H1 (cell line): ENCODE results near the gene ACBD5. TPM values are rescaled to one million over a fixed set of nuclear protein-coding genes. Genes with fewer than 3 reads are reported as not detected.

Source experiments
- CTCF ChIA-PET: fragments of 300-600 bp; sonication (Branson Sonifier 250); formaldehyde crosslinking; loops from one replicate; lab custom pipeline; 2021; ENCODE audit not compliant: partially characterized antibody; lab: Charles Lee
- POLR2A ChIA-PET: fragments of 300-600 bp; sonication (Branson Sonifier 250); formaldehyde crosslinking; loops from one replicate; lab custom pipeline; 2021; ENCODE audit warnings: inconsistent platforms; ENCODE audit not compliant: partially characterized antibody; lab: Charles Lee
- DNase-seq, 2 experiments: peaks; one replicate each; pipeline versions ENCODE4 v3.0.0 to v3.0.0-alpha.2; 2010 to 2022; ENCODE audit warnings: low spot score in 2 of 2, low read depth in 1 of 2, mixed read lengths in 1 of 2
- FAIRE-seq: peaks from 2 replicates; lab custom pipeline; 2011; peaks lifted over from hg19 to GRCh38; lab: Jason Lieb, UNC
- H2AFZ ChIP-seq: 2 replicates; pipeline ENCODE4 v1.8.1; 2012; ENCODE audit warnings: low read length, inconsistent platforms
- H2AK5ac ChIP-seq: 2 replicates; pipeline ENCODE4 v1.6.1; 2013; ENCODE audit warnings: low read depth, low read length
- H2BK120ac ChIP-seq: replicated peaks from 2 replicates; pipeline ENCODE3; 2013; ENCODE audit warnings: low read depth, low read length, inconsistent platforms
- H2BK12ac ChIP-seq: 2 replicates; pipeline ENCODE4 v1.6.1; 2013; ENCODE audit warnings: low read depth, low read length
- H2BK15ac ChIP-seq: 2 replicates; pipeline ENCODE4 v1.6.1; 2013; ENCODE audit warnings: low read length
- H2BK20ac ChIP-seq: 2 replicates; pipeline ENCODE4 v1.6.1; 2013; ENCODE audit warnings: low read length
- H2BK5ac ChIP-seq: 2 replicates; pipeline ENCODE4 v1.6.1; 2013; ENCODE audit warnings: low read depth, low read length
- H3K14ac ChIP-seq: 2 replicates; pipeline ENCODE4 v1.6.1; 2013; ENCODE audit warnings: inconsistent platforms; ENCODE audit not compliant: insufficient read length
- H3K18ac ChIP-seq: 2 replicates; pipeline ENCODE4 v1.6.1; 2013; ENCODE audit warnings: low read length; ENCODE audit errors: extremely low read depth
- H3K23ac ChIP-seq: 2 replicates; pipeline ENCODE4 v1.6.1; 2013; ENCODE audit warnings: inconsistent platforms; ENCODE audit not compliant: insufficient read length
- H3K23me2 ChIP-seq: 2 replicates; pipeline ENCODE4 v1.6.1; 2013; ENCODE audit warnings: low read depth, low read length
- H3K27ac ChIP-seq: 2 replicates; pipeline ENCODE4 v1.6.1; 2011; ENCODE audit warnings: low read depth, low read length, inconsistent platforms
- H3K27me3 ChIP-seq, 4 experiments: replicated peaks in 1 of 4; 1 replicate in 1 of 4; 2 replicates in 3 of 4; pipeline versions ENCODE4 v1.6.1 to v1.8.1; 2011 to 2013; ENCODE audit warnings: low read length in 3 of 4, mild to moderate bottlenecking in 3 of 4, inconsistent platforms in 2 of 4, mixed read lengths in 2 of 4, moderate library complexity in 1 of 4; ENCODE audit not compliant: control insufficient read depth in 3 of 4, insufficient read depth in 3 of 4; ENCODE audit errors: extremely low read depth in 1 of 4
- H3K36me3 ChIP-seq, 4 experiments: 2 replicates each; pipeline versions ENCODE4 v1.6.1 to v1.8.1; 2011 to 2013; ENCODE audit warnings: mild to moderate bottlenecking in 4 of 4, low read length in 3 of 4, moderate library complexity in 2 of 4, control low read depth in 1 of 4, inconsistent platforms in 1 of 4; ENCODE audit not compliant: insufficient read depth in 4 of 4, control insufficient read depth in 2 of 4
- H3K4ac ChIP-seq: replicated peaks from 2 replicates; pipeline ENCODE3; 2013; ENCODE audit warnings: low read length, low read depth, mixed read lengths, inconsistent platforms; ENCODE audit not compliant: insufficient read length
- H3K4me1 ChIP-seq, 4 experiments: replicated peaks in 1 of 4; 1 replicate in 1 of 4; 2 replicates in 3 of 4; pipeline versions ENCODE4 v1.6.1 to v1.8.1; 2011 to 2013; ENCODE audit warnings: low read length in 3 of 4, inconsistent platforms in 2 of 4, mixed read lengths in 1 of 4; ENCODE audit not compliant: insufficient read depth in 4 of 4, control insufficient read depth in 3 of 4
- H3K4me2 ChIP-seq, 2 experiments: 2 replicates each; pipeline versions ENCODE4 v1.6.1 to v1.8.1; 2011 to 2013; ENCODE audit warnings: low read depth in 2 of 2, low read length in 2 of 2, control low read depth in 1 of 2, inconsistent platforms in 1 of 2, mild to moderate bottlenecking in 1 of 2; ENCODE audit not compliant: insufficient read depth in 1 of 2
- H3K4me3 ChIP-seq, 4 experiments: fragments of 200-600, 300-600 bp in 1 of 4; sonication (generic), shearing (Covaris generic), sonication (Bioruptor Twin) in 1 of 4; 2 replicates each; pipeline versions ENCODE4 v1.5.1 to v1.8.1; 2011 to 2016; ENCODE audit warnings: low read length in 4 of 4, low read depth in 3 of 4, control low read depth in 2 of 4, inconsistent platforms in 2 of 4, mild to moderate bottlenecking in 2 of 4, mixed read lengths in 1 of 4, moderate library complexity in 1 of 4; ENCODE audit not compliant: insufficient read depth in 2 of 4; ENCODE audit errors: extremely low read depth in 1 of 4
- H3K56ac ChIP-seq: replicated peaks from 2 replicates; pipeline ENCODE3; 2013; ENCODE audit warnings: low read depth, mild to moderate bottlenecking, mixed read lengths, low read length, inconsistent platforms; ENCODE audit not compliant: insufficient read length
- H3K79me1 ChIP-seq: 2 replicates; pipeline ENCODE4 v1.6.1; 2013; ENCODE audit warnings: low read depth, low read length, control low read depth
- H3K79me2 ChIP-seq, 2 experiments: 2 replicates each; pipeline versions ENCODE4 v1.6.1 to v1.8.1; 2012 to 2013; ENCODE audit warnings: low read length in 2 of 2, mild to moderate bottlenecking in 2 of 2, inconsistent platforms in 1 of 2; ENCODE audit not compliant: insufficient read depth in 2 of 2, control insufficient read depth in 1 of 2
- H3K9ac ChIP-seq, 4 experiments: replicated peaks in 1 of 4; 1 replicate in 1 of 4; 2 replicates in 3 of 4; pipeline versions ENCODE4 v1.6.1 to v1.8.1; 2011 to 2013; ENCODE audit warnings: low read depth in 3 of 4, low read length in 3 of 4, control low read depth in 2 of 4, mild to moderate bottlenecking in 2 of 4, moderate library complexity in 2 of 4, inconsistent platforms in 1 of 4; ENCODE audit errors: extremely low read depth in 1 of 4
- H3K9me3 ChIP-seq, 2 experiments: 2 replicates each; pipeline versions ENCODE4 v1.6.1 to v1.8.1; 2012 to 2013; ENCODE audit warnings: mild to moderate bottlenecking in 2 of 2, moderate library complexity in 2 of 2, control low read depth in 1 of 2, inconsistent platforms in 1 of 2, low read depth in 1 of 2, low read length in 1 of 2, mixed read lengths in 1 of 2; ENCODE audit not compliant: insufficient read depth in 2 of 2
- H4K20me1 ChIP-seq, 2 experiments: replicated peaks in 1 of 2; 2 replicates each; pipeline versions ENCODE3 to v1.8.1; 2011 to 2013; ENCODE audit warnings: inconsistent platforms in 2 of 2, low read length in 2 of 2, mild to moderate bottlenecking in 1 of 2; ENCODE audit not compliant: insufficient read depth in 2 of 2, control insufficient read depth in 1 of 2
- H4K5ac ChIP-seq: 2 replicates; pipeline ENCODE4 v1.6.1; 2013; ENCODE audit warnings: low read length, low read depth, mixed read lengths, inconsistent platforms; ENCODE audit not compliant: insufficient read length
- H4K8ac ChIP-seq: 2 replicates; pipeline ENCODE4 v1.8.0; 2013; ENCODE audit warnings: mild to moderate bottlenecking, moderate library complexity, low read length, inconsistent platforms; ENCODE audit not compliant: insufficient read depth; ENCODE audit errors: extremely low read depth
- H4K91ac ChIP-seq: replicated peaks from 2 replicates; pipeline ENCODE3; 2013; ENCODE audit warnings: low read length, mixed read lengths, inconsistent platforms; ENCODE audit not compliant: insufficient read length
- BACH1 ChIP-seq: IDR thresholded peaks from 2 replicates; pipeline ENCODE4 v1.6.1; 2012; ENCODE audit warnings: low read length, improper control_type of control experiment
- BCL11A ChIP-seq, 2 experiments: IDR thresholded peaks; one replicate each; pipeline ENCODE4 v1.6.1; 2011; ENCODE audit warnings: low read depth in 2 of 2, low read length in 2 of 2, mild to moderate bottlenecking in 2 of 2
- WGBS, 2 experiments: shearing (Covaris generic) in 1 of 2; methylation state at CpG; one replicate each; pipeline versions ENCODE4 v1.1.6 to v1.1.7; 2013 to 2015; ENCODE audit warnings: low lambda C conversion rate in 2 of 2, mixed read lengths in 2 of 2, inconsistent platforms in 1 of 2, low coverage in 1 of 2, missing lambda C conversion rate in 1 of 2; ENCODE audit not compliant: insufficient replicate concordance in 2 of 2, insufficient coverage in 1 of 2, insufficient read length in 1 of 2; ENCODE audit errors: extremely low coverage in 1 of 2, missing lambda C conversion rate in 1 of 2; 5-methylcytosine and 5-hydroxymethylcytosine counted together
- polyA plus RNA-seq, 7 experiments: library from polyadenylated mRNA; depleted of rRNA in 3 of 7; stranded (reverse) in 5 of 7; unstranded in 2 of 7; fragments of >200 nt in 5 of 7; fragments of 200-250 nt in 2 of 7; gene quantifications; 1 replicate in 5 of 7; 2 replicates in 1 of 7; 4 replicates in 1 of 7; pipeline versions ENCODE4 v1.2.1 to v1.2.3, GENCODE V29; 2011 to 2013; ENCODE audit warnings: missing spikeins in 2 of 7, mixed read lengths in 2 of 7
- total RNA-seq: library from RNA; stranded (reverse); fragmentation: NEBNext Ultra II Directional; extraction: Animal tissue kit (Norgen Biotek cat#: 25700); gene quantifications from 2 replicates; pipeline ENCODE4 v1.2.1, GENCODE V29; 2021

Gene ACBD5
- total and polyA plus RNA-seq, 2 of the 8 experiments (the other 6 are each of a cell fraction or from before 2014, with no cell fraction given), result 4.6 to 15.9 TPM

DNA sequence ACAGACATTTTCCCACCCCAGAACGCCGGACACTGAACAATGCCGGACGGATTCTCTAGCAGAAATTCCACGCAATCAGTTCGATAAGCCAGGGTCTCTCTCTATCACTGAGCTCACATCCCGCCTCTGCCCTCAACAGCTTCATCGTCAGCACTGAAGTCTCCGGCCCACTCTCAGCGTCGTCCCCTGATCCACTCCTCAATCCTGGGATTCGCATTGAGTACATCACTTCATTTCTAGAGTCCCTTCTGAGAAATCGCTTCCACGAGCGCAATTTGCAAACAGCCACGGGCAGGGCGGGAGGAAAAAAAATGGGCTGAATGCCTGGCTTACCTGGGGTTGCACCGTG, 86.8 kb downstream of the ACBD5 start:
- Histone ChIP-seq H2BK120ac (peak overlapping the region; percentile 18), H3K14ac (no peak overlapping the region), H3K36me3 (peaks cover 6 to 19% (median 9%) of the 10 kb centered on the region in 4 experiments), H4K20me1 (peaks cover 3 to 9% of the 10 kb centered on the region in 2 experiments), H2AFZ (no peak overlapping the region), H3K79me1 (peaks cover 5% of the 10 kb centered on the region), H3K56ac (peak overlapping the region; percentile 81), H2BK5ac (peak overlapping the region; percentile 50), H3K9ac (peak overlapping the region; percentile 91 to 99 (median 92)), H3K4ac (peak overlapping the region; percentile 71), H3K9me3 (no peaks in the 10 kb centered on the region), H3K18ac (peak overlapping the region; percentile 71), H3K27ac (peak overlapping the region; percentile 92), H3K27me3 (no peaks in the 10 kb centered on the region), H2BK15ac (no peak overlapping the region), H4K91ac (peak overlapping the region; percentile 29), H3K4me3 (peak overlapping the region; percentile 95 to 100 (median 98)), H2BK12ac (no peak overlapping the region; the same call in 1 of the 2 replicates), H4K8ac (peak overlapping the region; percentile 98; the same call in 1 of the 2 replicates), H3K4me2 (peak overlapping the region; percentile 78 to 91; a peak in 3 of 4 replicates), H3K79me2 (peaks cover 41 to 87% of the 10 kb centered on the region in 2 experiments), H3K23me2 (peaks cover 4% of the 10 kb centered on the region), H2AK5ac (peak overlapping the region; percentile 69; the same call in 1 of the 2 replicates), H2BK20ac (no peak overlapping the region), H3K4me1 (peaks cover 0 to 3% (median 0%) of the 10 kb centered on the region in 4 experiments; a peak in 4 of 7 replicates), H3K23ac (no peak overlapping the region), H4K5ac (peak overlapping the region; percentile 57)
- 1% methylated on average over 18 of the region's 18 CpGs; no CpG with 5 or more reads in 1 of the 2 experiments for WGBS, 2 experiments
- DNase-seq, result no peak
- CTCF ChIA-PET, result interaction anchor here (0.6 to 1.6 kb wide), 7 partner anchors 8 to 1334 kb away, joined by 3 to 5 read pairs (median 3); no protein-coding TSS in a partner anchor
- no peak for FAIRE-seq
- TF ChIP-seq BACH1 (0 out of 2 replicates have a peak, but pooled peaks have one; percentile 6), BCL11A (IDR thresholded peaks at IDR 0.05; ENCODE audit: low read depth in 2 of 2, low read length in 2 of 2) (no peak)
- POLR2A ChIA-PET, result interaction anchor here (0.7 to 4.9 kb wide), 18 partner anchors 10 to 456 kb away, joined by 3 to 48 read pairs (median 4); partner anchors contain the start of genes ANKRD26 and PDSS1
